ENCODE measurements around the gene ENTPD2. TPM values are rescaled to one million over a fixed set of nuclear protein-coding genes. Genes with fewer than 3 reads are reported as not detected.

ENTPD2 gene
- total and polyA plus RNA-seq, 7 experiments from 2014 or later = not detected

DNA sequence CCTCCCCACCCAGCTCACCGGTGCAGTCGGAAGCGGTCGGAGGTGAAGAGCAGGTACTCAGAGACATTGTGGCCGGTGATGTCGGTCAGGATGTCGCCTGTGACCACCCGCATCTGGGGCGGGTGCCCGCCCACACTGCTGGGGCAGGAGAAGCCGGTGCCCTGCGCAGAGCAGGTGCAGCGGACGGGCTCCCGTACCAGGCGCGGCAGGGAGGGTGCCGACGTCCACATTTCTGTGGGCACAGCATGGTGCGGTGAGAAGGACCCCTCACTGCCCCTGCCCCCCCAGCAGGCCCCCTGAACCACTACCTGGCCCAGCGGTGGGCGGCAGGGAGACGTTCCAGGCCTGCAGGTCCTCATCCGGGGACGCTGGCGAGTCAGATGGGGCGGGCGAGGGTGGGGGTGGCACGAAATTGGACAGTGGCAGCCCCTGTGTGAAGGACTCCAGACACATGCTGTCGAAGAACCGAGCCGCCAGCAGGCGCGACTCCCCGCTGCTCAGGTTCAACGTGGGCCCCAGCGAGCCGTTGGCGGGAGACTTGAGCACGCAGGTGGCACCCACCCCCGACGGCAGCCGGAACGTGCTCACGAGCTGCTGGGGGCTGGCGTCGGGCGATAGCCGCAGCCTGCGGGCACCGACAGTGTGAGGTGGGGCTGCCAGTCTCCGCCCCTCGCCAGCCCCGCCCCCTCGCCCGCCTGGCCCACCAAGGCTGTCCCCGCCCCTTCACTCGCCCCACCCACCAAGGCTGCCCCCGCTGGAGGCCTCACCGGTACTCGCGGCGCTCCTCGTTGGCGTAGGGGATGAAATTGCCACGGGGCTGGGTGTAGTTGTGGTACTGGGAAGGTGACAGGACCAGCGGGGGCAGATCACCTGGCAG, 40.9 kb downstream of the ENTPD2 start:
- Histone ChIP-seq H3K36me3 (ENCODE audit: control insufficient read depth in 2 of 3, insufficient read depth in 3 of 3, low read length in 3 of 3) (peaks cover 0 to 33% (median 0%) of the 10 kb centered on the region in 3 experiments), H3K4me1 (ENCODE audit: control insufficient read depth in 2 of 2, insufficient read depth in 2 of 2, low read length in 2 of 2) (no peaks in the 10 kb centered on the region), H3K27ac (ENCODE audit: low read depth, low read length) (no peak overlapping the region), H3K9me3 (ENCODE audit: control insufficient read depth in 2 of 3, low read length in 3 of 3) (no peaks in the 10 kb centered on the region), H3K27me3 (ENCODE audit: control insufficient read depth in 2 of 2, insufficient read depth in 2 of 2, low read length in 2 of 2) (no peaks in the 10 kb centered on the region), H3K4me3 (ENCODE audit: low read length) (no peak overlapping the region)
- H3K4me3 Mint-ChIP-seq = no peak overlapping the region
- ATAC-seq = no peak
- no peaks in the 10 kb centered on the region for H3K9me3 Mint-ChIP-seq
- ChIA-PET CTCF (no interaction called here), POLR2A (no interaction called here)
- no peak for DNase-seq
- no peaks in the 10 kb centered on the region for H3K27me3 Mint-ChIP-seq
- intact Hi-C loops (cut with micrococcal nuclease) = no loop called here
- peaks cover 0 to 5% (median 0%) of the 10 kb centered on the region in 5 donors for H3K36me3 Mint-ChIP-seq
- no peaks in the 10 kb centered on the region for H3K4me1 Mint-ChIP-seq
- H3K27ac Mint-ChIP-seq = no peak overlapping the region

DNA sequence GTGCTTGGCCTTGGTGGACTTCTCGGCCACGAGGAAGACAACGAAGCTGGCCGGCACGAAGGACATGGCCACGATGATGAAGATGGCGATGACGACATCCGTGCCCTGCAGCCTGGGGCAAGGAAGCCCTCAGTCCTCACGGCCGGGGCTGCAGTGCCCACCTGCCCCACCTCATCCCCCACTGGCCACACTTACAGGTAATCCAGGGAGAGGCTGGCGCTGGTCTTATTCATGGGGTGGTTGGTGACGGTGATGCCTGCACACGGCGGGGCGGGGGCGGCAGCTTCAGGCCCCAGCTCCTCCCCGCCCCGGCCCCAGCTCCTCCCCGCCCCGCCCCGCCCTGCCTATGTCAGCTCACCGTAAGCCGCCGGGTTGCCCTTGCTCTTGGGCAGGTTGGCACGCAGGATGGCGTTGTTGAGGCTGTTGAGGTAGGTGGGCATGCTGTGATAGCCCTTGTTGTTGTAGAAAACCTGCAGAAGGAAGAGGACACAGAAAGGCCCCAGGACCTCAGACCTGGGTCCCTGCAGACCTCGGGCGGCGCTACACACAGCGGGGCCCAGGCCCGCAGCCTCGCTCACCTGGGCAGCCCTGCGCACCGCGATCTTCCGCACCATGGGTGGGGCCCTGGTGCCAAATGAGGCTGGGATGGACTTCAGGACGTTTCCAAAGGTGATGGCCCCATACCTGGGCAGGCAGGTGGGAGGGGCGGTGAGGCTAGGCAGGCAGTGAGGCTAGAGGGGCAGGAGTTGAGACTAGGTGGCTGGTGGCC, 41.8 kb downstream of the ENTPD2 start:
- Histone ChIP-seq H3K36me3 (ENCODE audit: control insufficient read depth in 2 of 3, insufficient read depth in 3 of 3, low read length in 3 of 3) (peaks cover 0 to 26% (median 0%) of the 10 kb centered on the region in 3 experiments), H3K4me3 (ENCODE audit: low read length) (no peak overlapping the region), H3K27me3 (ENCODE audit: control insufficient read depth in 2 of 2, insufficient read depth in 2 of 2, low read length in 2 of 2) (no peaks in the 10 kb centered on the region), H3K9me3 (ENCODE audit: control insufficient read depth in 2 of 3, low read length in 3 of 3) (no peaks in the 10 kb centered on the region), H3K27ac (ENCODE audit: low read depth, low read length) (no peak overlapping the region), H3K4me1 (ENCODE audit: control insufficient read depth in 2 of 2, insufficient read depth in 2 of 2, low read length in 2 of 2) (no peaks in the 10 kb centered on the region)
- ChIA-PET CTCF (no interaction called here), POLR2A (no interaction called here)
- no peak overlapping the region for H3K27ac Mint-ChIP-seq
- intact Hi-C loops (cut with micrococcal nuclease) = no loop called here
- no peak for ATAC-seq
- no peak overlapping the region for H3K4me3 Mint-ChIP-seq
- H3K4me1 Mint-ChIP-seq = no peaks in the 10 kb centered on the region
- no peak for DNase-seq
- H3K36me3 Mint-ChIP-seq = peaks cover 0 to 4% (median 0%) of the 10 kb centered on the region in 5 donors
- H3K27me3 Mint-ChIP-seq = no peaks in the 10 kb centered on the region
- no peaks in the 10 kb centered on the region for H3K9me3 Mint-ChIP-seq

DNA sequence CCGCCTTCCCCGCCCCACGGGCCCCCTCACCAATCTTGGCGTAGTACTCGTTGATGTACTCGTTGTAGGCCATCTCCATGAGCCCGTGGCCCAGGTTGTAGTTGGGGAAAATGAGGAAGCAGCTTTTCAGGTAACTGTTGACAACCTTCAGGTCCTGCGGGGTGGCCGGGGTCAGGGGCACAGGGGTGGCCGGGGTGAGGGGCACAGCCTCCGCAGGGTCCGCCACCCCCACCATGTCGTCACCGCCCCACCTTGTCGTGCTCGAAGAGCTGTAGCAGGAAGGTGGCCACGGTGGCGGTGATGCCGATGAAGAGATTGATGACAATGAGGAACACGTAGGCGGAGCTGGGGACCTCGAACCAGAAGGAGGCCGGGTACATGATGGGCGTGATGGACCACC, 42.7 kb downstream of the ENTPD2 start:
- H3K9me3 Mint-ChIP-seq = no peaks in the 10 kb centered on the region
- Histone ChIP-seq H3K9me3 (ENCODE audit: control insufficient read depth in 2 of 3, low read length in 3 of 3) (no peaks in the 10 kb centered on the region), H3K27me3 (ENCODE audit: control insufficient read depth in 2 of 2, insufficient read depth in 2 of 2, low read length in 2 of 2) (no peaks in the 10 kb centered on the region), H3K36me3 (ENCODE audit: control insufficient read depth in 2 of 3, insufficient read depth in 3 of 3, low read length in 3 of 3) (peaks cover 0 to 16% (median 0%) of the 10 kb centered on the region in 3 experiments), H3K4me1 (ENCODE audit: control insufficient read depth in 2 of 2, insufficient read depth in 2 of 2, low read length in 2 of 2) (no peaks in the 10 kb centered on the region), H3K27ac (ENCODE audit: low read depth, low read length) (no peak overlapping the region), H3K4me3 (ENCODE audit: low read length) (no peak overlapping the region)
- DNase-seq (no peak), ATAC-seq (no peak)
- ChIA-PET CTCF (no interaction called here), POLR2A (interaction anchor here (0.6 kb wide), 1 partner anchor 31 kb away, joined by 3 read pairs; no protein-coding TSS in a partner anchor)
- H3K27ac Mint-ChIP-seq = no peak overlapping the region
- H3K4me1 Mint-ChIP-seq = no peaks in the 10 kb centered on the region
- intact Hi-C loops (cut with micrococcal nuclease) = no loop called here
- H3K36me3 Mint-ChIP-seq = no peaks in the 10 kb centered on the region
- H3K4me3 Mint-ChIP-seq = no peak overlapping the region
- no peaks in the 10 kb centered on the region for H3K27me3 Mint-ChIP-seq

DNA sequence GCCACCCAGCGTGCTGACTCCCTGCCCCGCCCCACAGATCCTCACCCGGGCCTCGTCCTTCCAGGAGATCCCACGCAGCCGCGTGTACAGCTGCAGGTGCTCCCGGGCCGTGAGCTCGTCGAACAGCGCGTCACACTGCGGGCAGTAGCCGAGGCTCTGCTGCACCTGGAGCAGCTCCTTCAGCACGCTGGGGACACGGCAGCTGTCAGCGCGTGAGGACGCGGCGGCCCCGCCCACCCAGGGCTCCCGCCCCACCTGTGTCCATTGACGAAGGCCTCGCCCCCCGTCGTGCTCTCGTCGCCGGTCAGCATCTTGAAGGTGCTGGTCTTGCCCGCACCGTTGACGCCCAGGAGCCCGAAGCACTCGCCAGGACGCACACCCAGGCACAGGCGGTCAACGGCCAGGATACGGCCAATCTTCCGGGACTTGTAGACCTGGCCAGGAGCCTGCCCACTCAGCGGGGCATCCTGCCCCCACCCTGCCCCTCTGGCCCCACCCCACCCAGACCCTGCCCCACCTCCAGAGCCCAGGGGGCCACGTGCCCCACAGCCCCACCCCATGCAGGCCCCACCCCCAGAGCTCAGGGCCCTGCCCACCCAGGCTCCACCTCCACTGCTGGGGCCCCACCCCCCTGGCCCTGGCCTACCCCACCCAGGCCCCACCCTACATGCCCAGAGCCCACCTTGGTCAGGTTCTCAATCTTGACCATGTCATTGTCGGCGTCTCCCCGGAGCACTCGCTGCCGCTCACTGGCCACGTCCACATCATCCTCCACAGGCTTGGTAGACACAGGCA, 43.7 kb downstream of the ENTPD2 start:
- no peak for ATAC-seq
- Histone ChIP-seq H3K4me1 (ENCODE audit: control insufficient read depth in 2 of 2, insufficient read depth in 2 of 2, low read length in 2 of 2) (no peaks in the 10 kb centered on the region), H3K27me3 (ENCODE audit: control insufficient read depth in 2 of 2, insufficient read depth in 2 of 2, low read length in 2 of 2) (no peaks in the 10 kb centered on the region), H3K36me3 (ENCODE audit: control insufficient read depth in 2 of 3, insufficient read depth in 3 of 3, low read length in 3 of 3) (peaks cover 0 to 13% (median 0%) of the 10 kb centered on the region in 3 experiments), H3K27ac (ENCODE audit: low read depth, low read length) (no peak overlapping the region), H3K4me3 (ENCODE audit: low read length) (no peak overlapping the region), H3K9me3 (ENCODE audit: control insufficient read depth in 2 of 3, low read length in 3 of 3) (no peaks in the 10 kb centered on the region)
- intact Hi-C loops (cut with micrococcal nuclease) = no loop called here
- Mint-ChIP-seq H3K36me3 (no peaks in the 10 kb centered on the region), H3K4me3 (no peak overlapping the region), H3K9me3 (no peaks in the 10 kb centered on the region), H3K4me1 (no peaks in the 10 kb centered on the region), H3K27me3 (no peaks in the 10 kb centered on the region), H3K27ac (no peak overlapping the region)
- CTCF ChIA-PET = no interaction called here
- POLR2A ChIA-PET = interaction anchor here (0.6 kb wide), 1 partner anchor 32 kb away, joined by 3 read pairs; no protein-coding TSS in a partner anchor
- DNase-seq = no peak

DNA sequence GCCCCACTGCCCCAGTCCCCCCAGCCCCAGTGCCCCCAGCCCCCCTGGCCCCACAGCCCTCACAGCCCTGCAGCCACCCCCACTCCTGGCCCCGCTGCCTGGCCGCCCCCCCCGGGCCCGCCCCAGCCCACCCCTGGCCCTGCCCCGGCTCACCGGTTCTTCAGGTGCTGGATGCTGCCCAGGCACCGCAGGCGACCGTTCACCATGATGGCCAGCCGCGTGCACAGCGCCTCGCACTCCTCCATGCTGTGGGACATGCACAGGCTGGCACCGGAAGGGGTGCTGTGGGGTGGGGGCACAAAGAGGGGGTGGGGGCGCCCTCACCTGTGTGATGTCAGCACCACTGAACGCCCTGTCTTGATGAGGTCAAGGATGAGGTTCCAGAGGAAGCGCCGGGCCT, 44.6 kb downstream of the ENTPD2 start:
- Histone ChIP-seq H3K9me3 (ENCODE audit: control insufficient read depth in 2 of 3, low read length in 3 of 3) (no peaks in the 10 kb centered on the region), H3K4me3 (ENCODE audit: low read length) (no peak overlapping the region), H3K27ac (ENCODE audit: low read depth, low read length) (no peak overlapping the region), H3K4me1 (ENCODE audit: control insufficient read depth in 2 of 2, insufficient read depth in 2 of 2, low read length in 2 of 2) (no peaks in the 10 kb centered on the region), H3K27me3 (ENCODE audit: control insufficient read depth in 2 of 2, insufficient read depth in 2 of 2, low read length in 2 of 2) (no peaks in the 10 kb centered on the region), H3K36me3 (ENCODE audit: control insufficient read depth in 2 of 3, insufficient read depth in 3 of 3, low read length in 3 of 3) (peaks cover 0 to 4% (median 0%) of the 10 kb centered on the region in 3 experiments)
- Mint-ChIP-seq H3K27ac (no peak overlapping the region), H3K36me3 (no peaks in the 10 kb centered on the region), H3K27me3 (peaks cover 0 to 3% (median 0%) of the 10 kb centered on the region in 5 donors), H3K4me1 (peaks cover 0 to 3% (median 0%) of the 10 kb centered on the region in 7 donors), H3K4me3 (no peak overlapping the region), H3K9me3 (no peaks in the 10 kb centered on the region)
- ATAC-seq (no peak), DNase-seq (no peak)
- intact Hi-C loops (cut with micrococcal nuclease) = no loop called here
- POLR2A ChIA-PET = no interaction called here
- CTCF ChIA-PET = no interaction called here

DNA sequence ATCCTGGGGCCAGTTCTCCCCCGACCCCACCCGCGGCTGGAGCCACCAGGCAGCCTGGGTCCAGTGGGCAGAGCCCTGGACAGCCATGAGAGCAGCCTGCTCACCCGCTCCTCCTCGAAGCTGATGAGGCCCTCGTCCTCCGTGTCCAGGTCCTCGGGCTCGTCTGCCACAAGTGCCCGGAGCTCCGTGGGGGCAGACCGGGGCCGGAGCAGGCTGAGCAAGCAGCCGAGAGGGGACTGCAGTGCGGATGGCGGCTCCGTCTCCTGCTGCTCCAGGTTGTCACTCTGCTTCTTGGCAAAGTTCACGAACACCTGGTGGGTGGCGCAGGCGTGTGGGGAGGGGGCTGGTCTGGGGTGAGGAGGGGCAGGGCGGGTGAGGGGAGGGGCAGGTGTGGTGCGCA, 45.5 kb downstream of the ENTPD2 start:
- ATAC-seq (no peak), DNase-seq (no peak)
- no peak overlapping the region for H3K27ac ChIP-seq (ENCODE audit: low read depth, low read length)
- H3K4me1 Mint-ChIP-seq = peaks cover 0 to 3% (median 0%) of the 10 kb centered on the region in 7 donors
- H3K36me3 Mint-ChIP-seq = no peaks in the 10 kb centered on the region
- peaks cover 0 to 3% (median 0%) of the 10 kb centered on the region in 5 donors for H3K27me3 Mint-ChIP-seq
- intact Hi-C loops (cut with micrococcal nuclease) = no loop called here
- no peak overlapping the region for H3K4me3 ChIP-seq (ENCODE audit: low read length)
- ChIA-PET CTCF (no interaction called here), POLR2A (no interaction called here)
- no peak overlapping the region for H3K4me3 Mint-ChIP-seq
- no peak overlapping the region for H3K27ac Mint-ChIP-seq
- H3K9me3 ChIP-seq (ENCODE audit: control insufficient read depth in 2 of 3, low read length in 3 of 3) = no peaks in the 10 kb centered on the region
- peaks cover 0 to 4% (median 0%) of the 10 kb centered on the region in 3 experiments for H3K36me3 ChIP-seq (ENCODE audit: control insufficient read depth in 2 of 3, insufficient read depth in 3 of 3, low read length in 3 of 3)
- H3K4me1 ChIP-seq (ENCODE audit: control insufficient read depth in 2 of 2, insufficient read depth in 2 of 2, low read length in 2 of 2) = no peaks in the 10 kb centered on the region
- H3K27me3 ChIP-seq (ENCODE audit: control insufficient read depth in 2 of 2, insufficient read depth in 2 of 2, low read length in 2 of 2) = no peaks in the 10 kb centered on the region
- no peaks in the 10 kb centered on the region for H3K9me3 Mint-ChIP-seq

Data from naive thymus-derived CD4-positive, alpha-beta T cell (primary cell).